ENCODE measurements around the gene VPS33A. TPM values are rescaled to one million over a fixed set of nuclear protein-coding genes. Genes with fewer than 3 reads are reported as not detected.

Gene VPS33A
- total and polyA plus RNA-seq, 2 donors from 2014 or later = 11.1 to 20.1 TPM

GRCh38 chr12:122244565-122245371 is 21.5 kb downstream of the VPS33A start:
- peaks cover 2 to 27% (median 9%) of the 10 kb centered on the region in 3 donors for H3K36me3 ChIP-seq (ENCODE audit: control insufficient read depth in 2 of 3, insufficient read depth in 3 of 3, low read length in 3 of 3)
- no peak overlapping the region for H3K4me3 ChIP-seq (ENCODE audit: low read length in 3 of 3)
- H3K27ac ChIP-seq (ENCODE audit: low read depth in 2 of 2, low read length in 2 of 2) = no peak overlapping the region
- no peak overlapping the region for H3K9ac ChIP-seq (ENCODE audit: low read length in 3 of 3)
- no peak for TF ChIP-seq CTCF (IDR thresholded peaks at IDR 0.05; ENCODE audit: borderline replicate concordance, extremely low read depth, insufficient read depth)
- no peak for DNase-seq
- H3K9me3 ChIP-seq (ENCODE audit: control insufficient read depth in 2 of 3, insufficient read depth in 1 of 3, low read length in 3 of 3) = no peaks in the 10 kb centered on the region
- intact Hi-C loops (cut with DNase I) = no loop called here
- no peaks in the 10 kb centered on the region for H3K27me3 ChIP-seq (ENCODE audit: control insufficient read depth, insufficient read depth, low read length)
- H3K4me1 ChIP-seq (ENCODE audit: control insufficient read depth in 2 of 3, insufficient read depth in 2 of 3, low read depth in 1 of 3, low read length in 3 of 3) = no peaks in the 10 kb centered on the region
- no peak for FAIRE-seq

DNA sequence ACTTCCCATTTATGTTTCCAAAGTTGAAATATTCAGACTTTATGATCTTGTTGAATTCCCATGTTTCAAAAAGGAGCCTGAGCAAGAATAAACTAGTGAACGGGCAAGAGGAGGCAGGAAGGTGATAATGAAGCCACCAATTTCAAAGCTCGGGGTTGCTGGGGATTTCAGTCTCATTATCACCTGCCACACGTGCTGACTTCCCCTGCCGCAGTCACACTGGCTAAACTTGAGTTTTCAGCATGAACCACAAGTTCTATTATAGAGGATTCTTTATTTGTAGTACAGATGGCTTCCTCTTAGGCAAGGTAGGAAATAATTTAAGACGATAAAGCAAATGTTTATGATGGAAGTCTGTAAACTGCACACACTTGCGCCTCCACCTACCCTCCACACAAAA is 22.3 kb downstream of the VPS33A start:
- intact Hi-C loops (cut with DNase I) = no loop called here
- no peak overlapping the region for H3K9ac ChIP-seq (ENCODE audit: low read length in 3 of 3)
- no peak for FAIRE-seq
- no peak for DNase-seq
- TF ChIP-seq CTCF (IDR thresholded peaks at IDR 0.05; ENCODE audit: borderline replicate concordance, extremely low read depth, insufficient read depth) = no peak
- H3K9me3 ChIP-seq (ENCODE audit: control insufficient read depth in 2 of 3, insufficient read depth in 1 of 3, low read length in 3 of 3) = no peaks in the 10 kb centered on the region
- H3K4me1 ChIP-seq (ENCODE audit: control insufficient read depth in 2 of 3, insufficient read depth in 2 of 3, low read depth in 1 of 3, low read length in 3 of 3) = no peaks in the 10 kb centered on the region
- peaks cover 2 to 24% (median 8%) of the 10 kb centered on the region in 3 donors for H3K36me3 ChIP-seq (ENCODE audit: control insufficient read depth in 2 of 3, insufficient read depth in 3 of 3, low read length in 3 of 3)
- no peaks in the 10 kb centered on the region for H3K27me3 ChIP-seq (ENCODE audit: control insufficient read depth, insufficient read depth, low read length)
- H3K4me3 ChIP-seq (ENCODE audit: low read length in 3 of 3) = no peak overlapping the region
- H3K27ac ChIP-seq (ENCODE audit: low read depth in 2 of 2, low read length in 2 of 2) = no peak overlapping the region

DNA sequence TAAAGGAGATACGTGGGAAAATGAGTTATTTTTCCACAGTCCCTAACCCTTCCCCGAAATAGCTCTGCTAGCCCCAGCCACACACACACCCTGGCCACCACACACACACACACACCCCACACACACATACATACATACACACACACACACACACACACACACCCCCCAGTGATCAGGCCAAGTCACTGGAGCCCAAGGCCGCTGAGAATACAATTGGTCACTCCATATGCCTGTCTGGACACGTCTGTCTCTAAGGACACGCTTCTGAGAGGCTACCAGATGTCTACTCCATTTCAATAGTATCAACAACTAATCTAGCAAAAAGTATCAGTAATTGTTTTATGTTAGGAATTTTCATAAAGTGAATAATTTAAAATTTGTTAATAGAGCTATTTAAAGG is 27.4 kb downstream of the VPS33A start:
- no peak for DNase-seq
- intact Hi-C loops (cut with DNase I) = no loop called here
- Histone ChIP-seq H3K9me3 (ENCODE audit: control insufficient read depth in 2 of 3, insufficient read depth in 1 of 3, low read length in 3 of 3) (no peaks in the 10 kb centered on the region), H3K27me3 (ENCODE audit: control insufficient read depth, insufficient read depth, low read length) (no peaks in the 10 kb centered on the region), H3K27ac (ENCODE audit: low read depth in 2 of 2, low read length in 2 of 2) (no peak overlapping the region), H3K9ac (ENCODE audit: low read length in 3 of 3) (no peak overlapping the region), H3K4me1 (ENCODE audit: control insufficient read depth in 2 of 3, insufficient read depth in 2 of 3, low read depth in 1 of 3, low read length in 3 of 3) (no peaks in the 10 kb centered on the region), H3K4me3 (ENCODE audit: low read length in 3 of 3) (no peak overlapping the region), H3K36me3 (ENCODE audit: control insufficient read depth in 2 of 3, insufficient read depth in 3 of 3, low read length in 3 of 3) (peaks cover 2 to 31% (median 15%) of the 10 kb centered on the region in 3 donors)
- TF ChIP-seq CTCF (IDR thresholded peaks at IDR 0.05; ENCODE audit: borderline replicate concordance, extremely low read depth, insufficient read depth) = no peak
- no peak for FAIRE-seq

Data from kidney (tissue), 14 donors.